Subcutaneous adipose tissue (tissue), 4 donors: ENCODE measurements around the gene FCRL6. TPM values are rescaled to one million over a fixed set of nuclear protein-coding genes. Genes with fewer than 3 reads are reported as not detected.

Experiments used
- total RNA-seq, 4 donors: library from RNA; depleted of rRNA; stranded (reverse); fragments of >200 nt; gene quantifications; one replicate each; pipeline ENCODE4 v1.1.0, GENCODE V29; 2016
- TF ChIP-seq, protein P1 (sequence below): fragments of 450-650 bp; IDR thresholded peaks from one replicate; pipeline ENCODE4 v1.5.1; 2016; ENCODE audit warnings: low read depth, mild to moderate bottlenecking, control low read depth, antibody characterized with exemption, moderate library complexity

The FCRL6 gene
- total RNA-seq, 4 donors from 2014 or later = 0.34 to 0.44 TPM; not detected in 2

DNA sequence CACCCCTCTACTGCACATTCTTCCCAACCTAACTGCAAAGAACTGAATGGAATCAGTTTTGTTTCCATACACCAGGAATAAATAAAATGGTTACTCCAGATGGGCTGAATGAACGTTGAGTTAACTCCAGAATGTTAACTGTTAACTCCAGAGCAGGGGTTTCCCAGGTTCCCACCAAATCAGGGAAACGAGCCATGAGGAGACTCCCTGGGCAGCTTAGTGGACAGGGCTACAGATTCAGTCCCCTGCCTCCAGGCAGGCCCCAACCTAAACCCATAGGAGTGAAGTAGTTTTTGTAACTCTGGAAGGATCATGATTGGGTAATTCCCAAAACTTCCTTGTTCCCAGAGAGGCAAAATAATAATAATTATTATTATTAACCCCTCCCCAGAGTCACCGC is 46.2 kb downstream of the FCRL6 start:
- TF ChIP-seq, protein P1, sequence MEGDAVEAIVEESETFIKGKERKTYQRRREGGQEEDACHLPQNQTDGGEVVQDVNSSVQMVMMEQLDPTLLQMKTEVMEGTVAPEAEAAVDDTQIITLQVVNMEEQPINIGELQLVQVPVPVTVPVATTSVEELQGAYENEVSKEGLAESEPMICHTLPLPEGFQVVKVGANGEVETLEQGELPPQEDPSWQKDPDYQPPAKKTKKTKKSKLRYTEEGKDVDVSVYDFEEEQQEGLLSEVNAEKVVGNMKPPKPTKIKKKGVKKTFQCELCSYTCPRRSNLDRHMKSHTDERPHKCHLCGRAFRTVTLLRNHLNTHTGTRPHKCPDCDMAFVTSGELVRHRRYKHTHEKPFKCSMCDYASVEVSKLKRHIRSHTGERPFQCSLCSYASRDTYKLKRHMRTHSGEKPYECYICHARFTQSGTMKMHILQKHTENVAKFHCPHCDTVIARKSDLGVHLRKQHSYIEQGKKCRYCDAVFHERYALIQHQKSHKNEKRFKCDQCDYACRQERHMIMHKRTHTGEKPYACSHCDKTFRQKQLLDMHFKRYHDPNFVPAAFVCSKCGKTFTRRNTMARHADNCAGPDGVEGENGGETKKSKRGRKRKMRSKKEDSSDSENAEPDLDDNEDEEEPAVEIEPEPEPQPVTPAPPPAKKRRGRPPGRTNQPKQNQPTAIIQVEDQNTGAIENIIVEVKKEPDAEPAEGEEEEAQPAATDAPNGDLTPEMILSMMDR = no peak

DNA sequence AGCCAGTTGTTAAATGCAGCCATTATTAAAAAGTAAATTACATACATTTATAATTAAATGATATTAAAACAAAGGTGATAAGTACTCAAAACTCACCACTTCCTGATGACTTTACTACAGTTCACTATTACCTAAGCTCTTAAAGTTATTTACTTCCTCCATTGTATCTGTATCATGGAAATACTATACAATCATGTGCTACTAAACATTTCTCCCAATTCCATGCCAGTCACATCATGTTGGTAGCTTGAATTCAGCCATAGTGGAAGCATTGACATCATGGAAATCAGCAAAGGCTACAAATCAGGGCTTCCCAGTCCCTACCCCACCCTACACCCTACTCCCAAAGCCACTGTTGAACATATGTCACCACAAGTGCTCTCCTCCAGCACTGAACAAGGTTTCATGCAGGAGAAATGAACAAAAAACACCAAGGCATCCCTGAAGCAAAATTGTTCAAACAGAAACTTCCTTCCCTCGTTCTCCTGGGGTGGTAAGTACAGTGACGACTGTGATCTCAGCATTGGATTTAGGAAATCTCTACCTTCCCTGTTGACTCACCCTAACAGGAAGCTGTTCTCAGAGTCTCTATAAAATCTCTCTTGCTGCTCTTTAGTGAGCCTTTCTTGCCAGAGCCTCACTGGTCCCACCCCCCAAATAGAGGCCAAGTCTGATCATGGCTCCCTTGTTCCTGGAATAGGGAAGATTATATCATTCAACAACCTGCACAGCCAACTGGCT is 47.6 kb downstream of the FCRL6 start:
- TF ChIP-seq, protein P1 = no peak

DNA sequence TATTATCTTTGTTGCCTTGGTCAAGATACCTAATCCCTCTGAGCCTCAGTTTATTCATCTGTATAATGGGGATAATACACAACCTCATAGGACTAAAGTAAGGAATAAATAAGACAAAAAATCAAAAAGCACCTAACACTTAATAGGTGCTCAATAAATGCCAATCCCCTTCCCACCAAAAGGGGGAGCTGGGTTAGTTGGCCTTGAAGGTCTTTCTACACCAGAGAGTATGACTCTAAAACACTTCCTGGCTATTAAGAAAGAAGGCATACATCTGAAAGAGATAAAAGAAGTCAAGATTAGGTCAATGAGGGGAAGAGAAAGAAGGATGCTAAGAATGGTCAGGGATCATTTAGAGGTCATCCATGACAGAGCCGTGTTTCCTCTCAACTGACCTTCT is 49.2 kb downstream of the FCRL6 start:
- TF ChIP-seq, protein P1 = no peak

DNA sequence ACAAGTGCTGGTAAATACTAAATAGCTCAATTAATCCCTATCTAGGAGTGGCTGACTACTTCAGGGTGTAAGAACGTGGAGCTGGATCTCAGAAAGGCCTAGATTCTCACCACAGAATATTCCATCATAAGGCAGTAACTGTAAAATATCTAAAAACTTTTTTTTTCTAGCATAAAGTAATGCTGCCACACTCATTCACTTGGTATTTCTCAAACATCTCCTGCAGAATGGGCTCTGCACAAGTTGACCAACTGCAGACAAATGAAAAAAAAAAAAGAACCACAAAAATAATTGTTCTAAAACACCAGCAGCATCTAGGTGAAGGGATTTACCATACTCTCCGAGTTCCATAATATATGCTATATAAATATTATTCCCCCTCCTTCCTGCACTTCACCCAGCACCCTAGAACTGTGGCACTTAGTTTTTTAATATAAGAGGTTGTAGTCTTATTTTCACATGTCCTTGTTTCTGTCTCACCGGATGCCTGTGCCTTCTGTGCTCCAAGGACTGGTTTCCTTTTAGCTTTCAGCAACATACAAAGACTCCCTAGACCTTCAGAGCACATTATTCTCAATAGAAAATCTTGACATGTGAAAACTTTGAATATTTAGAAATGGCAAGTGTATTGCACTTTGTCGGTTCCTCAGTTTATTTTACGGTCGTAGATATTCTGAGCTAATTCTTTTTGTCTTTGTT is 51.4 kb downstream of the FCRL6 start:
- TF ChIP-seq, protein P1 = no peak

DNA sequence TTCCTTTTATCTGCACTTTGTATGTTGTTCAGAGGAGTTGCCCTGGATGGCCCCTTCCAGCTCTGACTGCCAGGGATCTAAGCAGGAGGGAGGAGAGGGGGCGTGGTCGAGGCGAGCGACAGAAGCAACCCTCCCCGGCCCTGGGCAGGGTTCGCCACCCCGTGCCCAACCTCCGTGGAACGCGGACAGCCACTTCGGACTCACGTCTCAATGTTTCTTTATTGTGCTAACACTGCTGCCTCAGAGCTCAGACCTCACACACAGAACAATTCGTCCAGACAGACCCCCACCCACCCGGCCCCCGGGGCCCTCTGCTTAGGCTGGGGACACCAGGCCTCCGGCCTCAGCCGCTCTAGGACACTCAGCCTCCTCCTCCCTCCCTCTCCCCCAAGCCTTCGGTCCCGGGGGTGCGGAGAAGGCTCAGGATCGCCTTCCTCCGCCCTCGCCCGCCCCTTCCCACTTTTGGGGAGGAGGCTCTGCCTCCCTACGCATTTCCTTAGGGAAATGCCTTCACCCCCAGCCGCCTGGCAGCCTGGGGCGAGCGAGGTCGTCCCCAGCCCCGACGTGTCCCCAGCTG is 52.0 kb downstream of the FCRL6 start:
- TF ChIP-seq, protein P1 = no peak

DNA sequence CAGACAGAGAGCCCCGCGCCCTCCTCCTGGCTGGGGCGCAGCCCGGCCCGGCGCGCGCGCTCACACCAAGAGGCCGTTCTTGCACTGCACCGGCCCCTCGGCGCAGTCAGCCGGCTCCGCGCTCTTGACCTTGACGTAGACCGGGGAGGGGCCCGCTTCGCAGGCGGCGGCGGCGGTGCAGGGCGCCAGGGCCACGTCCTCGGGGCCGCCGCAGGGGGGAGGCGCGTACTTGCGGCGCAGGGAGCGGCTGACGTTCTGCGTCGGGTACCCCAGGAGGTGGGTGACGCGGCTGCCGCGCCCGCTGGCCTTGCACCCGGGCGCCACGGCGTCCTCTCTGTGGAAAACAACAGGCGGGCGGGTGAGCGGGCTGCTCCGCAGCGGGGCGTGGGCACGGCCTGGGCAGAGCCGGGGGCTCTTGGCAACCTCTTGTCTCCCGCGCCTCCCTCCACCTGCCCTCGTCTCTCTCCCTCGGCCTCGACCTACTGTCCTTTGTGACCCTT is 52.6 kb downstream of the FCRL6 start:
- TF ChIP-seq, protein P1 = no peak

DNA sequence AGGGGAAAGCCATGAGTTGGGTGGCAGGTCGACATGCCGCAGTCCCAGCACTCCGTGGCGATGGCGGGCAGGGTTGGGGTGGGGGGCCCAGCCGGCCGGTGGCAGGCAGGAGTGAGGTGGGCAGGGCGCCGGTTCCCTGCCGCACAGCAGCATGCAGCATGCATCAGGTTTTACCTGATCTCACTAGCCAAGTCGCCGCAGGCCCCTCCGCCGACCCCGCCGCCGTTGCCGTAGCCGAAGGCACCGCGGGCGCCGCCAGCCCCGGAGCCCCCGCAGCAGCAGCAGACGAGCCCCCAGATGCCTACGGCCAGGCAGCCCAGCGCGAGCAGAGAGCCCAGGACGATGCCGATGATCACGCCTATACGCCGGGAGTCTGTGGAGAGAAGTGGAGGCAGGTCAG is 53.5 kb downstream of the FCRL6 start:
- TF ChIP-seq, protein P1 = no peak
